SK-N-SH treated with all-trans-retinoic acid at 6 μM for 48 hours (cell line): ENCODE data around the gene OS9.

ENCODE experiments used
- ATAC-seq: fragments of 200-7000 bp; cut with Tn5 transposase; 3 replicates; pipeline ENCODE4 v1.9.1; 2020; ENCODE audit warnings: mild to moderate bottlenecking, moderate library complexity
- ARNTL ChIP-seq: fragments of 450-650 bp; formaldehyde crosslinking; IDR thresholded peaks from 2 replicates; pipeline ENCODE4 v1.5.0; 2020; ENCODE audit warnings: low read depth, mild to moderate bottlenecking, moderate library complexity, borderline replicate concordance
- BACH2 ChIP-seq: fragments of 250-450 bp; sonication (Bioruptor Pico); IDR thresholded peaks from 2 replicates; pipeline ENCODE4 v1.9.0; 2021; ENCODE audit warnings: mild to moderate bottlenecking, borderline replicate concordance
- CREB5 ChIP-seq: fragments of 250-450 bp; sonication (Bioruptor Pico); IDR thresholded peaks from 2 replicates; pipeline ENCODE4 v1.5.1; 2020; ENCODE audit warnings: low read depth, mild to moderate bottlenecking, moderate library complexity
- CSDC2 ChIP-seq: fragments of 250-450 bp; sonication (Bioruptor Pico); IDR thresholded peaks from 2 replicates; pipeline ENCODE4 v1.5.0; 2020; ENCODE audit warnings: mild to moderate bottlenecking, moderate library complexity
- CSRNP3 ChIP-seq: fragments of 250-450 bp; sonication (Bioruptor Pico); IDR thresholded peaks from 2 replicates; pipeline ENCODE4 v1.5.1; 2021; ENCODE audit warnings: mild to moderate bottlenecking, moderate library complexity
- ESRRG ChIP-seq: fragments of 250-450 bp; sonication (Bioruptor Pico); IDR thresholded peaks from 2 replicates; pipeline ENCODE4 v1.6.1; 2021; ENCODE audit warnings: mild to moderate bottlenecking
- GLIS3 ChIP-seq: fragments of 250-450 bp; sonication (Bioruptor Pico); IDR thresholded peaks from 2 replicates; pipeline ENCODE4 v1.5.0; 2020; ENCODE audit warnings: mild to moderate bottlenecking, moderate library complexity
- ISL1 ChIP-seq: fragments of 250-450 bp; sonication (Bioruptor Pico); IDR thresholded peaks from 2 replicates; pipeline ENCODE4 v2.1.2; 2022; ENCODE audit warnings: mild to moderate bottlenecking, moderate library complexity
- OSR1 ChIP-seq: fragments of 250-450 bp; sonication (Bioruptor Pico); IDR thresholded peaks from 2 replicates; pipeline ENCODE4 v1.8.0; 2022; ENCODE audit warnings: moderate library complexity, mild to moderate bottlenecking, inconsistent platforms
- POU6F1 ChIP-seq: fragments of 250-450 bp; sonication (Bioruptor Pico); IDR thresholded peaks from 2 replicates; pipeline ENCODE4 v1.8.0; 2021; ENCODE audit warnings: low read depth, mild to moderate bottlenecking, moderate library complexity, borderline replicate concordance
- PPARA ChIP-seq: fragments of 250-450 bp; sonication (Bioruptor Pico); IDR thresholded peaks from 2 replicates; pipeline ENCODE4 v1.5.0; 2020; ENCODE audit warnings: mild to moderate bottlenecking, borderline replicate concordance
- RARB ChIP-seq: fragments of 250-450 bp; sonication (Bioruptor Pico); IDR thresholded peaks from 2 replicates; pipeline ENCODE4 v1.8.0; 2021; ENCODE audit warnings: mild to moderate bottlenecking, moderate library complexity
- SNAI2 ChIP-seq: fragments of 250-450 bp; sonication (Bioruptor Pico); IDR thresholded peaks from 2 replicates; pipeline ENCODE4 v1.5.0; 2020; ENCODE audit warnings: mild to moderate bottlenecking, moderate library complexity
- TCF4 ChIP-seq: fragments of 250-450 bp; sonication (Bioruptor Pico); IDR thresholded peaks from 2 replicates; pipeline ENCODE4 v1.8.0; 2021; ENCODE audit warnings: mild to moderate bottlenecking, moderate library complexity, borderline replicate concordance
- TOX ChIP-seq: fragments of 250-450 bp; sonication (Bioruptor Pico); IDR thresholded peaks from 2 replicates; pipeline ENCODE4 v1.8.0; 2021; ENCODE audit warnings: mild to moderate bottlenecking, moderate library complexity, borderline replicate concordance
- TSHZ2 ChIP-seq: fragments of 250-450 bp; sonication (Bioruptor Pico); IDR thresholded peaks from 2 replicates; pipeline ENCODE4 v1.5.0; 2020; ENCODE audit warnings: mild to moderate bottlenecking, moderate library complexity
- ZNF565 ChIP-seq: fragments of 450-650 bp; formaldehyde crosslinking; conservative IDR thresholded peaks from 2 replicates; pipeline ENCODE4 v1.5.0; 2020; ENCODE audit warnings: low read depth, mild to moderate bottlenecking, moderate library complexity
- ZNF70 ChIP-seq: fragments of 450-650 bp; formaldehyde crosslinking; IDR thresholded peaks from 2 replicates; pipeline ENCODE4 v1.5.0; 2020; ENCODE audit warnings: mild to moderate bottlenecking, moderate library complexity
- ZNF8 ChIP-seq: fragments of 450-650 bp; formaldehyde crosslinking; IDR thresholded peaks from 2 replicates; pipeline ENCODE4 v1.5.0; 2020; ENCODE audit warnings: mild to moderate bottlenecking, moderate library complexity

The OS9 gene

GRCh38 chr12:57731411-57732080, 37.6 kb downstream of the OS9 start (continued):
- TF ChIP-seq CREB5 (CRISPR knock-in tag) (no peak), ARNTL (CRISPR knock-in tag) (no peak), RARB (CRISPR knock-in tag) (no peak), ISL1 (no peak), CSRNP3 (CRISPR knock-in tag) (no peak), TSHZ2 (CRISPR knock-in tag) (no peak), TCF4 (CRISPR knock-in tag) (no peak)

GRCh38 chr12:57732270-57732669, 38.3 kb downstream of the OS9 start:
- TF ChIP-seq CSDC2 (CRISPR knock-in tag): no peak
- TF ChIP-seq PPARA (CRISPR knock-in tag): no peak
- TF ChIP-seq POU6F1 (CRISPR knock-in tag): no peak
- no peak for TF ChIP-seq BACH2 (CRISPR knock-in tag)
- no peak for TF ChIP-seq CSRNP3 (CRISPR knock-in tag)
- no peak for ATAC-seq

GRCh38 chr12:57732726-57733593, 39.0 kb downstream of the OS9 start:
- TF ChIP-seq ZNF565 (CRISPR knock-in tag) (no peak), ZNF8 (CRISPR knock-in tag) (no peak), ZNF70 (CRISPR knock-in tag) (no peak), CSRNP3 (CRISPR knock-in tag) (no peak), ESRRG (CRISPR knock-in tag) (no peak), TSHZ2 (CRISPR knock-in tag) (no peak), BACH2 (CRISPR knock-in tag) (no peak), OSR1 (CRISPR knock-in tag) (no peak), GLIS3 (CRISPR knock-in tag) (no peak), TOX (CRISPR knock-in tag) (no peak), ARNTL (CRISPR knock-in tag) (no peak), CREB5 (CRISPR knock-in tag) (no peak), TCF4 (CRISPR knock-in tag) (no peak), SNAI2 (CRISPR knock-in tag) (no peak)
- ATAC-seq: no peak
